ENCODE data around the gene OPCML.

GRCh38 chr11:132648851-132649250 lies 883.5 kb downstream of the OPCML start:
- TF ChIP-seq CTCF (IDR thresholded peaks at IDR 0.05): no peak
- no peak for TF ChIP-seq POLR2A (IDR thresholded peaks at IDR 0.05)

All from prostate gland (tissue), 2 donors.